Measurements from ENCODE around the gene VWA3B. TPM values are rescaled to one million over a fixed set of nuclear protein-coding genes. Genes with fewer than 3 reads are reported as not detected.

VWA3B gene
- total RNA-seq, 1 donor from 2014 or later = not detected

DNA sequence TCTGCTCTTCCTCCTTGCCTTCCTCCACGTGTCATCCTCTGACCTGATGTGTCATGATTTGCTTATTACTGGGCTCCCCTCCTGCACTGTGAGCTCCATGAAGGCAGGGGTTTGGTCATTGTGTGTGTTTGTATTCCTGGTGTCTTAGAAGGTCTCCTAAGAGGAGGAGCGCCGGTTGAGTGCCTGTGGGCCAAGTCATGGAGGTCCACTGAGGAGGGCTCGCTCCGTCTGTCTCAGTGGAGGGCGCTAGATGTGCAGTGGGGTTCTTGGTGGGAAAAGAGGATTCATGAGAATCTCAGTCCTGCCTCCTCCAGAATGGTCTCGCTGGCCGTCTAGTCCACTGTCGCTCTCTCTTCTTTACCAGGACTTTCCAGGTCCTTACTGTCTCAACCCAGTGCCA, 100.2 kb downstream of the VWA3B start:
- H3K36me3 Mint-ChIP-seq (ENCODE audit: low read depth) = no peaks in the 10 kb centered on the region
- TF ChIP-seq, protein P1, sequence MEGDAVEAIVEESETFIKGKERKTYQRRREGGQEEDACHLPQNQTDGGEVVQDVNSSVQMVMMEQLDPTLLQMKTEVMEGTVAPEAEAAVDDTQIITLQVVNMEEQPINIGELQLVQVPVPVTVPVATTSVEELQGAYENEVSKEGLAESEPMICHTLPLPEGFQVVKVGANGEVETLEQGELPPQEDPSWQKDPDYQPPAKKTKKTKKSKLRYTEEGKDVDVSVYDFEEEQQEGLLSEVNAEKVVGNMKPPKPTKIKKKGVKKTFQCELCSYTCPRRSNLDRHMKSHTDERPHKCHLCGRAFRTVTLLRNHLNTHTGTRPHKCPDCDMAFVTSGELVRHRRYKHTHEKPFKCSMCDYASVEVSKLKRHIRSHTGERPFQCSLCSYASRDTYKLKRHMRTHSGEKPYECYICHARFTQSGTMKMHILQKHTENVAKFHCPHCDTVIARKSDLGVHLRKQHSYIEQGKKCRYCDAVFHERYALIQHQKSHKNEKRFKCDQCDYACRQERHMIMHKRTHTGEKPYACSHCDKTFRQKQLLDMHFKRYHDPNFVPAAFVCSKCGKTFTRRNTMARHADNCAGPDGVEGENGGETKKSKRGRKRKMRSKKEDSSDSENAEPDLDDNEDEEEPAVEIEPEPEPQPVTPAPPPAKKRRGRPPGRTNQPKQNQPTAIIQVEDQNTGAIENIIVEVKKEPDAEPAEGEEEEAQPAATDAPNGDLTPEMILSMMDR (IDR thresholded peaks at IDR 0.05) = no peak
- no peak for DNase-seq (ENCODE audit: low spot score)
- peaks cover 3% of the 10 kb centered on the region for H3K27me3 Mint-ChIP-seq (ENCODE audit: low read depth)
- no peak overlapping the region for H3K27ac Mint-ChIP-seq (ENCODE audit: unreplicated experiment)
- H3K4me1 Mint-ChIP-seq (ENCODE audit: low read depth) = no peaks in the 10 kb centered on the region
- no peaks in the 10 kb centered on the region for H3K9me3 Mint-ChIP-seq (ENCODE audit: low read depth)
- no peak overlapping the region for H3K4me3 Mint-ChIP-seq (ENCODE audit: unreplicated experiment)

DNA sequence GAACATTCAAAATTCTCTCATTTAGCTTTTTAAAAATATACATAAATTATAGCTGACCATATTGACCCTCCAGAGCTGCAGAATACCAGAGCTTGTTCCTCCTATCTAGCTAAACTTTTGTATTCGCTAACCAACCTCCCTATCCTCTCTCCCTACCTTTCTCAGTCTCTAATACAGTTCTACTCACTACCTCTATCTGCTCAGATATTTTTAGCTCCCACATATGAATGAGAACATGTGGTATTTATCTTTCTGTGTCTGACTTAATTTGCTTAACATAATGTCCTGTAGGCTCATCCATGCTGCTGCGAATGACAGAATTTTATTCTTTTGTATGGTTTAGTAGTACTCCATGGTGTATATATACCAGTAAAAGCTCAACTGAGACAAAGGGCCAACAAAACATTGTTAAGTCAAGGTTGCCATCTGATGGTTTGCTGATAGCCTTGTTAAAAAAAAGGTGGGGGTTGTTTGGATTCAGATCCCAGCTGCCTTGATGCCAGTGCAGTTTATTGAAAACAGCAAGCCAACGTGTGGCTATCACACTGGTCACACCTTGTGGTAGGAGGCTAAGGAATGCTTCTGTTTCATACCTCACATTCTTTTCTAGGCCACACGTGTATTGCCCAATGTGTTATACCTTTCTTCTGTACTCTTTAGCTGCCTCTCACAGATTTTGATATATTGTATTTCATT, 101.5 kb downstream of the VWA3B start:
- TF ChIP-seq, protein P1 (IDR thresholded peaks at IDR 0.05) = no peak
- no peak overlapping the region for H3K27ac Mint-ChIP-seq (ENCODE audit: unreplicated experiment)
- H3K9me3 Mint-ChIP-seq (ENCODE audit: low read depth) = no peaks in the 10 kb centered on the region
- H3K27me3 Mint-ChIP-seq (ENCODE audit: low read depth) = peaks cover 11% of the 10 kb centered on the region
- H3K36me3 Mint-ChIP-seq (ENCODE audit: low read depth) = no peaks in the 10 kb centered on the region
- no peak overlapping the region for H3K4me3 Mint-ChIP-seq (ENCODE audit: unreplicated experiment)
- no peak for DNase-seq (ENCODE audit: low spot score)
- H3K4me1 Mint-ChIP-seq (ENCODE audit: low read depth) = no peaks in the 10 kb centered on the region

DNA sequence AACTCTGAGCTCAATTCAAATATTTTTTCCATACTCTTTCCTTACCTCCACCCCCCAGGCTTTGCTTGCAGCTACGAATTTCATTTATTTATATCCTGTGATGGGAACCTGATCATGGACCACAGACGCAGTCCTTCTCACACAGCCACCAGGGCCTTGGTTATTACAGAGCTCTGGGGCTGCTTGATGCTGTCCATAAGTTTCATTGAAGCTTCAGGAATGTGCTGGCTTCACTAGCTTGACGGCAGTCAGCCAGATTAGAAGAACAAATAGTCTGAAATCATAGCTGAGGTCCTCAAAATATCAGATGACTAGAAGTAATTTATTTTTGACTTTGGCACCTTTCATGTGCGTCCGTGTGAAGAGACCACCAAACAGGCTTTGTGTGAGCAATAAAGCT, 104.9 kb downstream of the VWA3B start:
- H3K36me3 Mint-ChIP-seq (ENCODE audit: low read depth) = no peaks in the 10 kb centered on the region
- TF ChIP-seq, protein P1 (IDR thresholded peaks at IDR 0.05) = no peak
- H3K4me1 Mint-ChIP-seq (ENCODE audit: low read depth) = no peaks in the 10 kb centered on the region
- H3K9me3 Mint-ChIP-seq (ENCODE audit: low read depth) = no peaks in the 10 kb centered on the region
- H3K4me3 Mint-ChIP-seq (ENCODE audit: unreplicated experiment) = no peak overlapping the region
- H3K27ac Mint-ChIP-seq (ENCODE audit: unreplicated experiment) = no peak overlapping the region
- peaks cover 22% of the 10 kb centered on the region for H3K27me3 Mint-ChIP-seq (ENCODE audit: low read depth)
- DNase-seq (ENCODE audit: low spot score) = no peak

DNA sequence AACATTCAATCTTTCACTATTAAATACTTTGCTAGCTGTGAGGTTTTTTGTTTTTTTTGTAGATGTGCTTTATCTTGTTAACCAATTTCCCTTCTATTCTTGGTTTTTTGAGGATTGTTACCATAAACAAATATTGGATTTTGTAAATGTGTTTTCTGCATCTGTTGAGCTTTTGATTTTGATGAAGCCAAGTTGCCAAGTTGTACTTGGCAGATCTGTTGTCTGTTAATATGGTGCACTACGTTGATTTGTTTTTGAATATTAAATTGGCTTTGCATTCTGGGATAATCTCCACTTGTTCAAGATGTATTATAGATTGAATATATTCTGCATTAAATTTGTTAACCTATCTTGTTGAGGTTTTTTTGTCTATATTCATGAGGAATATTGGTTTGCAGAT, 114.6 kb downstream of the VWA3B start:
- no peak for DNase-seq (ENCODE audit: low spot score)
- TF ChIP-seq, protein P1 (IDR thresholded peaks at IDR 0.05) = no peak
- Mint-ChIP-seq H3K4me1 (ENCODE audit: low read depth) (no peaks in the 10 kb centered on the region), H3K4me3 (ENCODE audit: unreplicated experiment) (no peak overlapping the region), H3K27ac (ENCODE audit: unreplicated experiment) (no peak overlapping the region), H3K9me3 (ENCODE audit: low read depth) (no peaks in the 10 kb centered on the region), H3K27me3 (ENCODE audit: low read depth) (peaks cover 17% of the 10 kb centered on the region), H3K36me3 (ENCODE audit: low read depth) (no peaks in the 10 kb centered on the region)

DNA sequence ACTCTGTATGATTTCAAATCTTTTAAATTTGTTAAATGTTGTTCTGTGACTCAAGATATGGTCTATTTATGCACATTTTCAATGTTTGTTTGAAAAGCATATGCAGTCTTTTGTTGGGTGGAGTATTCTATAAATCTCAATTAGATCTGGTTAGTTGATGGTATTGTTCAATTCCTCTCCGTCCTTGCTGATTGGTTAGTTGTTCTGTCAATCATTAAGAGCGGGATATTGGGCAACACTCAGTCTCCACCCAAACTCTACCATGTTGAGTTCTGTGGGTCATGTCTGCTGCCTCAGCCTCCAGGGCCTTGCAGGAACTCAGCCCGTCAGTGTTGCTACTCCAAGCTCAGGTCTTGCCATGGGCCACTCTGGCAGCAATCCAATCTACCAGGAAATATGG, 118.9 kb downstream of the VWA3B start:
- H3K4me1 Mint-ChIP-seq (ENCODE audit: low read depth) = no peaks in the 10 kb centered on the region
- H3K9me3 Mint-ChIP-seq (ENCODE audit: low read depth) = no peaks in the 10 kb centered on the region
- DNase-seq (ENCODE audit: low spot score) = no peak
- TF ChIP-seq, protein P1 (IDR thresholded peaks at IDR 0.05) = no peak
- H3K4me3 Mint-ChIP-seq (ENCODE audit: unreplicated experiment) = no peak overlapping the region
- H3K27ac Mint-ChIP-seq (ENCODE audit: unreplicated experiment) = no peak overlapping the region
- H3K36me3 Mint-ChIP-seq (ENCODE audit: low read depth) = no peaks in the 10 kb centered on the region
- peaks cover 8% of the 10 kb centered on the region for H3K27me3 Mint-ChIP-seq (ENCODE audit: low read depth)
